ENCODE results near the gene PAPPA. TPM values are rescaled to one million over a fixed set of nuclear protein-coding genes. Genes with fewer than 3 reads are reported as not detected.

The PAPPA gene
- total RNA-seq, 1 donor from 2014 or later: 0.52 TPM

- Histone ChIP-seq H3K4me1 (ENCODE audit: control insufficient read depth in 3 of 3, insufficient read depth in 3 of 3, low read length in 3 of 3) (no peaks in the 10 kb centered on the region), H3K36me3 (ENCODE audit: control insufficient read depth in 3 of 3, insufficient read depth in 3 of 3, low read length in 3 of 3) (no peaks in the 10 kb centered on the region), H3K27me3 (ENCODE audit: control insufficient read depth in 3 of 3, insufficient read depth in 3 of 3, low read length in 3 of 3) (no peaks in the 10 kb centered on the region), H3K27ac (ENCODE audit: low read depth, low read length) (no peak overlapping the region), H3K9me3 (ENCODE audit: control insufficient read depth in 3 of 3, low read length in 3 of 3) (no peaks in the 10 kb centered on the region), H3K4me3 (ENCODE audit: low read length in 3 of 3) (no peak overlapping the region), H3K9ac (ENCODE audit: low read depth in 1 of 3, low read length in 3 of 3) (no peak overlapping the region)
Observed at GRCh38 chr9:116178481-116179211, 25.1 kb downstream of the PAPPA start.

- H3K27me3 ChIP-seq (ENCODE audit: control insufficient read depth in 3 of 3, insufficient read depth in 3 of 3, low read length in 3 of 3): no peaks in the 10 kb centered on the region
- H3K27ac ChIP-seq (ENCODE audit: low read depth, low read length): no peak overlapping the region
- no peaks in the 10 kb centered on the region for H3K36me3 ChIP-seq (ENCODE audit: control insufficient read depth in 3 of 3, insufficient read depth in 3 of 3, low read length in 3 of 3)
- no peaks in the 10 kb centered on the region for H3K4me1 ChIP-seq (ENCODE audit: control insufficient read depth in 3 of 3, insufficient read depth in 3 of 3, low read length in 3 of 3)
- H3K4me3 ChIP-seq (ENCODE audit: low read length in 3 of 3): no peak overlapping the region
- no peak overlapping the region for H3K9ac ChIP-seq (ENCODE audit: low read depth in 1 of 3, low read length in 3 of 3)
- H3K9me3 ChIP-seq (ENCODE audit: control insufficient read depth in 3 of 3, low read length in 3 of 3): no peaks in the 10 kb centered on the region
Observed at GRCh38 chr9:116179568-116179967, 26.0 kb downstream of the PAPPA start.

- H3K27ac ChIP-seq (ENCODE audit: low read depth, low read length): no peak overlapping the region
- no peaks in the 10 kb centered on the region for H3K36me3 ChIP-seq (ENCODE audit: control insufficient read depth in 3 of 3, insufficient read depth in 3 of 3, low read length in 3 of 3)
- no peaks in the 10 kb centered on the region for H3K27me3 ChIP-seq (ENCODE audit: control insufficient read depth in 3 of 3, insufficient read depth in 3 of 3, low read length in 3 of 3)
- H3K9ac ChIP-seq (ENCODE audit: low read depth in 1 of 3, low read length in 3 of 3): no peak overlapping the region
- H3K9me3 ChIP-seq (ENCODE audit: control insufficient read depth in 3 of 3, low read length in 3 of 3): no peaks in the 10 kb centered on the region
- no peak overlapping the region for H3K4me3 ChIP-seq (ENCODE audit: low read length in 3 of 3)
- no peaks in the 10 kb centered on the region for H3K4me1 ChIP-seq (ENCODE audit: control insufficient read depth in 3 of 3, insufficient read depth in 3 of 3, low read length in 3 of 3)
Observed at GRCh38 chr9:116181853-116182610, 28.4 kb downstream of the PAPPA start.

GRCh38 chr9:116182876-116183275 is 29.3 kb downstream of the PAPPA start:
- no peak overlapping the region for H3K9ac ChIP-seq (ENCODE audit: low read depth in 1 of 3, low read length in 3 of 3)
- no peak overlapping the region for H3K4me3 ChIP-seq (ENCODE audit: low read length in 3 of 3)
- H3K4me1 ChIP-seq (ENCODE audit: control insufficient read depth in 3 of 3, insufficient read depth in 3 of 3, low read length in 3 of 3): no peaks in the 10 kb centered on the region
- no peaks in the 10 kb centered on the region for H3K9me3 ChIP-seq (ENCODE audit: control insufficient read depth in 3 of 3, low read length in 3 of 3)
- H3K27me3 ChIP-seq (ENCODE audit: control insufficient read depth in 3 of 3, insufficient read depth in 3 of 3, low read length in 3 of 3): no peaks in the 10 kb centered on the region
- H3K36me3 ChIP-seq (ENCODE audit: control insufficient read depth in 3 of 3, insufficient read depth in 3 of 3, low read length in 3 of 3): no peaks in the 10 kb centered on the region
- no peak overlapping the region for H3K27ac ChIP-seq (ENCODE audit: low read depth, low read length)

GRCh38 chr9:116187570-116188170 is 34.1 kb downstream of the PAPPA start:
- Histone ChIP-seq H3K27me3 (ENCODE audit: control insufficient read depth in 3 of 3, insufficient read depth in 3 of 3, low read length in 3 of 3) (no peaks in the 10 kb centered on the region), H3K9me3 (ENCODE audit: control insufficient read depth in 3 of 3, low read length in 3 of 3) (no peaks in the 10 kb centered on the region), H3K9ac (ENCODE audit: low read depth in 1 of 3, low read length in 3 of 3) (no peak overlapping the region), H3K4me1 (ENCODE audit: control insufficient read depth in 3 of 3, insufficient read depth in 3 of 3, low read length in 3 of 3) (no peaks in the 10 kb centered on the region), H3K36me3 (ENCODE audit: control insufficient read depth in 3 of 3, insufficient read depth in 3 of 3, low read length in 3 of 3) (no peaks in the 10 kb centered on the region), H3K4me3 (ENCODE audit: low read length in 3 of 3) (no peak overlapping the region), H3K27ac (ENCODE audit: low read depth, low read length) (no peak overlapping the region)

- Histone ChIP-seq H3K27ac (ENCODE audit: low read depth, low read length) (no peak overlapping the region), H3K27me3 (ENCODE audit: control insufficient read depth in 3 of 3, insufficient read depth in 3 of 3, low read length in 3 of 3) (no peaks in the 10 kb centered on the region), H3K36me3 (ENCODE audit: control insufficient read depth in 3 of 3, insufficient read depth in 3 of 3, low read length in 3 of 3) (no peaks in the 10 kb centered on the region)
Observed at GRCh38 chr9:116189683-116190082, 36.1 kb downstream of the PAPPA start.

GRCh38 chr9:116190637-116191396 is 37.2 kb downstream of the PAPPA start:
- Histone ChIP-seq H3K36me3 (ENCODE audit: control insufficient read depth in 3 of 3, insufficient read depth in 3 of 3, low read length in 3 of 3) (no peaks in the 10 kb centered on the region), H3K4me1 (ENCODE audit: control insufficient read depth in 3 of 3, insufficient read depth in 3 of 3, low read length in 3 of 3) (no peaks in the 10 kb centered on the region), H3K27me3 (ENCODE audit: control insufficient read depth in 3 of 3, insufficient read depth in 3 of 3, low read length in 3 of 3) (no peaks in the 10 kb centered on the region), H3K27ac (ENCODE audit: low read depth, low read length) (no peak overlapping the region), H3K9me3 (ENCODE audit: control insufficient read depth in 3 of 3, low read length in 3 of 3) (no peaks in the 10 kb centered on the region), H3K4me3 (ENCODE audit: low read length in 3 of 3) (no peak overlapping the region), H3K9ac (ENCODE audit: low read depth in 1 of 3, low read length in 3 of 3) (no peak overlapping the region)

More at GRCh38 chr9:116189683-116190082, 36.1 kb downstream of the PAPPA start:
- no peak overlapping the region for H3K9ac ChIP-seq (ENCODE audit: low read depth in 1 of 3, low read length in 3 of 3)
- H3K4me3 ChIP-seq (ENCODE audit: low read length in 3 of 3): no peak overlapping the region
- H3K9me3 ChIP-seq (ENCODE audit: control insufficient read depth in 3 of 3, low read length in 3 of 3): no peaks in the 10 kb centered on the region
- H3K4me1 ChIP-seq (ENCODE audit: control insufficient read depth in 3 of 3, insufficient read depth in 3 of 3, low read length in 3 of 3): no peaks in the 10 kb centered on the region

- no peaks in the 10 kb centered on the region for H3K36me3 ChIP-seq (ENCODE audit: control insufficient read depth in 3 of 3, insufficient read depth in 3 of 3, low read length in 3 of 3)
- no peaks in the 10 kb centered on the region for H3K27me3 ChIP-seq (ENCODE audit: control insufficient read depth in 3 of 3, insufficient read depth in 3 of 3, low read length in 3 of 3)
- no peak overlapping the region for H3K9ac ChIP-seq (ENCODE audit: low read depth in 1 of 3, low read length in 3 of 3)
- H3K4me3 ChIP-seq (ENCODE audit: low read length in 3 of 3): no peak overlapping the region
- H3K27ac ChIP-seq (ENCODE audit: low read depth, low read length): no peak overlapping the region
- no peaks in the 10 kb centered on the region for H3K4me1 ChIP-seq (ENCODE audit: control insufficient read depth in 3 of 3, insufficient read depth in 3 of 3, low read length in 3 of 3)
- no peaks in the 10 kb centered on the region for H3K9me3 ChIP-seq (ENCODE audit: control insufficient read depth in 3 of 3, low read length in 3 of 3)
Observed at GRCh38 chr9:116191576-116192415, 38.2 kb downstream of the PAPPA start.

GRCh38 chr9:116193636-116194035 is 40.0 kb downstream of the PAPPA start:
- H3K9ac ChIP-seq (ENCODE audit: low read depth in 1 of 3, low read length in 3 of 3): no peak overlapping the region
- no peaks in the 10 kb centered on the region for H3K9me3 ChIP-seq (ENCODE audit: control insufficient read depth in 3 of 3, low read length in 3 of 3)
- no peak overlapping the region for H3K27ac ChIP-seq (ENCODE audit: low read depth, low read length)
- no peaks in the 10 kb centered on the region for H3K4me1 ChIP-seq (ENCODE audit: control insufficient read depth in 3 of 3, insufficient read depth in 3 of 3, low read length in 3 of 3)
- no peaks in the 10 kb centered on the region for H3K36me3 ChIP-seq (ENCODE audit: control insufficient read depth in 3 of 3, insufficient read depth in 3 of 3, low read length in 3 of 3)
- H3K4me3 ChIP-seq (ENCODE audit: low read length in 3 of 3): no peak overlapping the region
- H3K27me3 ChIP-seq (ENCODE audit: control insufficient read depth in 3 of 3, insufficient read depth in 3 of 3, low read length in 3 of 3): no peaks in the 10 kb centered on the region
